Measurements from ENCODE around the gene INSYN1.

Gene INSYN1

GRCh38 chr15:73779974-73780373, 26.8 kb upstream of the INSYN1 start:
- no peak for DNase-seq

GRCh38 chr15:73777741-73778140, 24.6 kb upstream of the INSYN1 start:
- DNase-seq: no peak

GRCh38 chr15:73773428-73773827, 20.3 kb upstream of the INSYN1 start:
- DNase-seq: no peak

GRCh38 chr15:73771385-73772045, 18.4 kb upstream of the INSYN1 start:
- DNase-seq: no peak

GRCh38 chr15:73770050-73770449, 16.9 kb upstream of the INSYN1 start:
- no peak for DNase-seq

- DNase-seq: no peak
Measured at GRCh38 chr15:73767806-73768501, 14.8 kb upstream of the INSYN1 start.

- no peak for DNase-seq
Measured at GRCh38 chr15:73766598-73766997, 13.4 kb upstream of the INSYN1 start.

- DNase-seq: no peak
Measured at GRCh38 chr15:73765778-73766177, 12.6 kb upstream of the INSYN1 start.

GRCh38 chr15:73763931-73764330, 10.8 kb upstream of the INSYN1 start:
- no peak for DNase-seq

GRCh38 chr15:73760330-73761329, 7.5 kb upstream of the INSYN1 start:
- DNase-seq: no peak

- no peak for DNase-seq
Measured at GRCh38 chr15:73758461-73758860, 5.3 kb upstream of the INSYN1 start.

- no peak for DNase-seq
Measured at GRCh38 chr15:73757571-73757970, 4.4 kb upstream of the INSYN1 start.

- DNase-seq: peak in 2 of 58 donors; percentile 18 to 36
Measured at GRCh38 chr15:73756947-73757513, 3.9 kb upstream of the INSYN1 start.

GRCh38 chr15:73756390-73756789, 3.2 kb upstream of the INSYN1 start:
- no peak for DNase-seq

GRCh38 chr15:73755946-73756345, 2.8 kb upstream of the INSYN1 start:
- no peak for DNase-seq

GRCh38 chr15:73755481-73755880, 2.3 kb upstream of the INSYN1 start:
- DNase-seq: no peak

- DNase-seq: no peak
Measured at GRCh38 chr15:73754461-73754860, 1.3 kb upstream of the INSYN1 start.

GRCh38 chr15:73752806-73753193, 351 bp downstream of the INSYN1 start:
- DNase-seq: peak in 1 of 58 donors; percentile 21

GRCh38 chr15:73751899-73752805, 999 bp downstream of the INSYN1 start:
- peak in 2 of 58 donors; percentile 28 to 60 for DNase-seq

GRCh38 chr15:73751511-73751898, 1.6 kb downstream of the INSYN1 start:
- DNase-seq: peak in 12 of 58 donors; percentile 11 to 48 (median 34)

Data from anterior cingulate cortex (tissue), 58 donors.